Fibroblast of peridontal ligament (primary cell): ENCODE data around the gene WNK4.
A peak's percentile ranks its signal among the peaks of the same experiment; 100 is the strongest.

ENCODE experiments used
- DNase-seq: peaks from one replicate; pipeline ENCODE4 v3.0.0-alpha.2; 2010; ENCODE audit errors: extremely low read depth

Gene WNK4

GRCh38 chr17:42833767-42834422 lies 53.5 kb downstream of the WNK4 start:
- DNase-seq, result no peak

- DNase-seq, result no peak
These were observed 55.3 kb downstream of the WNK4 start for GRCh38 chr17:42835732-42836131.

- DNase-seq, result peak; percentile 68
These were observed 61.7 kb downstream of the WNK4 start for GRCh38 chr17:42841975-42842685.

- DNase-seq, result peak; percentile 86
These were observed 63.0 kb downstream of the WNK4 start for GRCh38 chr17:42843358-42843934.

- peak; percentile 49 for DNase-seq
These were observed 63.9 kb downstream of the WNK4 start, which contains the start of gene AOC2 for GRCh38 chr17:42844271-42844670. Gene AOC2, plus strand, starts transcription at chr17:42844580. Its CDS starts 47 bp downstream, at chr17:42844627.

- no peak for DNase-seq
These were observed 64.5 kb downstream of the WNK4 start for GRCh38 chr17:42844761-42845555.

- DNase-seq, result no peak
These were observed 65.1 kb downstream of the WNK4 start for GRCh38 chr17:42845556-42845917.

GRCh38 chr17:42845918-42846593 lies 65.6 kb downstream of the WNK4 start:
- no peak for DNase-seq
